HCT116 (cell line): Measurements from ENCODE around the gene HCST. TPM values are rescaled to one million over a fixed set of nuclear protein-coding genes. Genes with fewer than 3 reads are reported as not detected.

Source experiments
- ATAC-seq: fragments of 200-7000 bp; cut with Tn5 transposase; 2 replicates; pipeline ENCODE4 v1.9.1; 2020; ENCODE audit warnings: mild to moderate bottlenecking, moderate library complexity
- BruUV-seq: library from RNA; stranded (reverse); fragments of 400-500 nt; replicated peaks from 2 replicates; lab custom pipeline; 2021; lab: Mats Ljungman, UMichigan
- CTCF ChIA-PET: fragments of 300-600 bp; sonication (Branson Sonifier 250); formaldehyde crosslinking; loops from one replicate; lab custom pipeline; 2021; ENCODE audit warnings: antibody characterized with exemption; lab: Charles Lee
- POLR2A ChIA-PET: fragments of 300-600, 350-600 bp; sonication (Branson Sonifier 250); formaldehyde crosslinking; loops from one replicate; lab custom pipeline; 2021; ENCODE audit warnings: antibody characterized with exemption; lab: Charles Lee
- RAD21 ChIA-PET, 2 experiments: fragments of 300-600 bp; sonication (Branson Sonifier 250); formaldehyde crosslinking; loops; one replicate each; lab custom pipeline; 2023; ENCODE audit warnings: low total read pairs in 2 of 2; ENCODE audit not compliant: uncharacterized antibody in 2 of 2, unreplicated experiment in 2 of 2, low non-redundant PET in 1 of 2; lab: Charles Lee
- DNase-seq: peaks from one replicate; pipeline ENCODE4 v3.0.0-alpha.2; 2010; ENCODE audit warnings: low read depth, low spot score
- H2AFZ ChIP-seq: fragments of 200-600 bp; shearing (Covaris generic), sonication (generic); 2 replicates; pipeline ENCODE4 v1.6.1; 2017; ENCODE audit warnings: low read depth, mixed run types, mixed read lengths, antibody characterized with exemption, low read length; ENCODE audit not compliant: poor library complexity, severe bottlenecking
- H3K27ac ChIP-seq: 2 replicates; pipeline ENCODE4 v1.5.1; 2012; ENCODE audit warnings: low read depth, low read length
- H3K27me3 ChIP-seq: fragments of 200-600 bp; sonication (generic); 2 replicates; pipeline ENCODE4 v1.6.1; 2016; ENCODE audit warnings: mixed run types, low read length, mixed read lengths; ENCODE audit not compliant: insufficient read depth
- H3K36me3 ChIP-seq, 2 experiments: fragments of 200-500 bp in 1 of 2; fragments of 200-600 bp in 1 of 2; sonication (Bioruptor generic) in 1 of 2; sonication (generic) in 1 of 2; 2 replicates each; pipeline versions ENCODE4 v1.5.1 to v1.6.1; 2014 to 2016; ENCODE audit warnings: low read length in 2 of 2, inconsistent platforms in 1 of 2, mixed read lengths in 1 of 2, mixed run types in 1 of 2; ENCODE audit not compliant: insufficient read depth in 2 of 2, control insufficient read depth in 1 of 2
- H3K4me1 ChIP-seq, 2 experiments: fragments of 200-600 bp in 1 of 2; sonication (generic) in 1 of 2; 2 replicates each; pipeline versions ENCODE4 v1.5.1 to v1.6.1; 2012 to 2017; ENCODE audit warnings: low read length in 2 of 2, inconsistent platforms in 1 of 2, mild to moderate bottlenecking in 1 of 2, mixed read lengths in 1 of 2, mixed run types in 1 of 2, moderate library complexity in 1 of 2; ENCODE audit not compliant: insufficient read depth in 2 of 2, control insufficient read depth in 1 of 2
- H3K4me2 ChIP-seq: fragments of 200-600 bp; sonication (generic); 2 replicates; pipeline ENCODE4 v1.6.1; 2017; ENCODE audit warnings: mixed run types, low read length, mixed read lengths
- H3K4me3 ChIP-seq, 2 experiments: fragments of 200-600 bp in 1 of 2; sonication (generic) in 1 of 2; replicated peaks in 1 of 2; 2 replicates each; pipeline ENCODE4 v1.5.1; 2011 to 2016; ENCODE audit warnings: low read length in 2 of 2, control low read depth in 1 of 2, low read depth in 1 of 2, mild to moderate bottlenecking in 1 of 2, mixed read lengths in 1 of 2, mixed run types in 1 of 2
- H3K79me2 ChIP-seq: fragments of 200-600 bp; sonication (generic); 2 replicates; pipeline ENCODE4 v1.6.1; 2017; ENCODE audit warnings: mild to moderate bottlenecking, mixed run types, low read length, moderate library complexity, mixed read lengths; ENCODE audit not compliant: insufficient read depth
- H3K9ac ChIP-seq: fragments of 200-600 bp; sonication (generic); 2 replicates; pipeline ENCODE4 v1.6.1; 2016; ENCODE audit warnings: low read length, mixed read lengths
- H3K9me2 ChIP-seq: fragments of 200-600 bp; sonication (generic), shearing (Covaris generic); 2 replicates; pipeline ENCODE4 v1.6.1; 2017; ENCODE audit warnings: mixed run types, mild to moderate bottlenecking, moderate library complexity; ENCODE audit not compliant: insufficient read depth
- H3K9me3 ChIP-seq, 2 experiments: fragments of 200-500 bp in 1 of 2; fragments of 200-600 bp in 1 of 2; sonication (Bioruptor generic) in 1 of 2; sonication (generic) in 1 of 2; 2 replicates each; pipeline ENCODE4 v1.6.1; 2014 to 2017; ENCODE audit warnings: low read length in 2 of 2, mixed read lengths in 2 of 2, inconsistent platforms in 1 of 2, low read depth in 1 of 2, mild to moderate bottlenecking in 1 of 2, mixed run types in 1 of 2, moderate library complexity in 1 of 2; ENCODE audit not compliant: control insufficient read depth in 1 of 2, insufficient read depth in 1 of 2
- H4K20me1 ChIP-seq: fragments of 200-600 bp; sonication (generic), shearing (Covaris generic); 2 replicates; pipeline ENCODE4 v1.6.1; 2017; ENCODE audit warnings: mixed run types, mild to moderate bottlenecking, moderate library complexity; ENCODE audit not compliant: insufficient read depth
- CEBPB ChIP-seq: IDR thresholded peaks from 2 replicates; pipeline ENCODE4 v1.6.1; 2012; ENCODE audit warnings: low read depth
- ELF1 ChIP-seq: IDR thresholded peaks from 2 replicates; pipeline ENCODE4 v1.6.1; 2012; ENCODE audit warnings: low read depth, borderline replicate concordance
- EZH2phosphoT487 ChIP-seq: fragments of 200-600 bp; IDR thresholded peaks from 2 replicates; pipeline ENCODE4 v1.6.1; 2018; ENCODE audit warnings: antibody characterized with exemption, borderline replicate concordance
- FOSL1 ChIP-seq: IDR thresholded peaks from 2 replicates; pipeline ENCODE4 v1.6.1; 2012; ENCODE audit warnings: low read depth
- JUND ChIP-seq: IDR thresholded peaks from 2 replicates; pipeline ENCODE4 v1.6.1; 2012
- MAX ChIP-seq: IDR thresholded peaks from 2 replicates; pipeline ENCODE4 v1.6.1; 2012
- POLR2A ChIP-seq: IDR thresholded peaks from 2 replicates; pipeline ENCODE4 v1.7.0; 2011; ENCODE audit warnings: borderline replicate concordance; ENCODE audit not compliant: insufficient read depth, insufficient read length; ENCODE audit errors: extremely low read depth
- RAD21 ChIP-seq: IDR thresholded peaks from 2 replicates; pipeline ENCODE4 v1.6.1; 2012; ENCODE audit warnings: low read depth, mild to moderate bottlenecking
- REST ChIP-seq: IDR thresholded peaks from 2 replicates; pipeline ENCODE4 v1.6.1; 2012; ENCODE audit warnings: low read depth
- SP1 ChIP-seq: IDR thresholded peaks from 2 replicates; pipeline ENCODE4 v1.6.1; 2012; ENCODE audit warnings: low read depth
- SRF ChIP-seq: IDR thresholded peaks from 2 replicates; pipeline ENCODE4 v1.6.1; 2012; ENCODE audit warnings: low read depth
- YY1 ChIP-seq: IDR thresholded peaks from 2 replicates; pipeline ENCODE4 v1.6.1; 2011; ENCODE audit warnings: low read length, low read depth, moderate library complexity, mild to moderate bottlenecking; ENCODE audit not compliant: insufficient replicate concordance; ENCODE audit errors: extremely low read depth
- intact Hi-C: fragments of 100-400 bp; cut with micrococcal nuclease; formaldehyde crosslinking; loops from 2 replicates; pipeline ENCODE4 v1.10.0; 2022
- total RNA-seq: library from RNA; stranded (reverse); gene quantifications from one replicate; pipeline ENCODE4 v1.2.1, GENCODE V29; 2021; ENCODE audit not compliant: unreplicated experiment
- TF ChIP-seq, protein P1 (sequence below): IDR thresholded peaks from 2 replicates; pipeline ENCODE4 v1.6.1; 2012
- TF ChIP-seq, protein P2 (sequence below), 3 experiments: fragments of 200-600 bp in 1 of 3; sonication (generic) in 1 of 3; IDR thresholded peaks in 2 of 3; conservative IDR thresholded peaks in 1 of 3; 2 replicates each; pipeline ENCODE4 v1.5.1; 2012 to 2017; ENCODE audit warnings: low read depth in 2 of 3, low read length in 2 of 3, antibody characterized with exemption in 1 of 3, borderline replicate concordance in 1 of 3, control low read depth in 1 of 3, mild to moderate bottlenecking in 1 of 3, mixed read lengths in 1 of 3, mixed run types in 1 of 3, moderate library complexity in 1 of 3; ENCODE audit not compliant: insufficient read depth in 1 of 3

HCST gene
- total RNA-seq, 1 experiment from 2014 or later, result 1.2 TPM

DNA sequence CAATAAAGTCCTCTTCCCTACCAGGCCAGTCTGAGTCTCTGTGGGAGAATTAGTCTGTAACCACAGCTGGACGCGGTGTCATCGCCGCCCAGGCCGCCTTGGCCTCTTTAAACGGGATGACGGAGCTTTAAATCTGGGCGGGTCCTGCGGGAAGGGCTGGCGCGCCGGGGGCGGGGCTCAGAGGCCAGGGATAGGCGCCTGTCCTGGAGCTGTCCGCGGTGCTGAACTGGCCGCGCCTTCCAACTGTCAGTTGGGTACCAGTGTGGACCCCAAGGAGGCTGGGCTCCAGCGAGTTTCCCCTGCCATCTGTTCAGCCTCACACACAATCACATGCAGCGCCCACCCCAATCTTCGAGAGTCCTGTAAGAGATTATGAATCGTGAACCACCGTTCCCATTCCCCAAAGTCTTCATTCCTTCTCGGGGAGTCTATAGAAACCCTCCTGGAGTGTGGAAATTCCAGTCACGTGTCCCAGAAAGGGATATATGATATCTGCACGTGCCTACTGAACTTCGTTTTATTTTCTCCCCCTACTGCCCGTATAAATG, 22.5 kb upstream of the HCST start (continued):
- TF ChIP-seq YY1 (peak; percentile 20), ELF1 (no peak), EZH2phosphoT487 (no peak)

GRCh38 chr19:35882114-35882832, 20.1 kb upstream of the HCST start:
- no TSS peak for BruUV-seq
- no peak overlapping the region for H3K9ac ChIP-seq
- peaks cover 2 to 11% of the 10 kb centered on the region in 2 experiments; a peak in 2 of 4 replicates for H3K4me1 ChIP-seq
- no peak overlapping the region for H2AFZ ChIP-seq
- H3K27ac ChIP-seq, result no peak overlapping the region
- H3K9me2 ChIP-seq, result no peaks in the 10 kb centered on the region
- no peak for ATAC-seq
- TF ChIP-seq MAX (no peak), RAD21 (peak; percentile 86), JUND (no peak), FOSL1 (no peak), CEBPB (0 out of 2 replicates have a peak, but pooled peaks have one; percentile 11), SP1 (no peak), REST (no peak), POLR2A (no peak), SRF (no peak)
- TF ChIP-seq, protein P1, sequence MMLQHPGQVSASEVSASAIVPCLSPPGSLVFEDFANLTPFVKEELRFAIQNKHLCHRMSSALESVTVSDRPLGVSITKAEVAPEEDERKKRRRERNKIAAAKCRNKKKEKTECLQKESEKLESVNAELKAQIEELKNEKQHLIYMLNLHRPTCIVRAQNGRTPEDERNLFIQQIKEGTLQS, result no peak
- TF ChIP-seq, protein P2, sequence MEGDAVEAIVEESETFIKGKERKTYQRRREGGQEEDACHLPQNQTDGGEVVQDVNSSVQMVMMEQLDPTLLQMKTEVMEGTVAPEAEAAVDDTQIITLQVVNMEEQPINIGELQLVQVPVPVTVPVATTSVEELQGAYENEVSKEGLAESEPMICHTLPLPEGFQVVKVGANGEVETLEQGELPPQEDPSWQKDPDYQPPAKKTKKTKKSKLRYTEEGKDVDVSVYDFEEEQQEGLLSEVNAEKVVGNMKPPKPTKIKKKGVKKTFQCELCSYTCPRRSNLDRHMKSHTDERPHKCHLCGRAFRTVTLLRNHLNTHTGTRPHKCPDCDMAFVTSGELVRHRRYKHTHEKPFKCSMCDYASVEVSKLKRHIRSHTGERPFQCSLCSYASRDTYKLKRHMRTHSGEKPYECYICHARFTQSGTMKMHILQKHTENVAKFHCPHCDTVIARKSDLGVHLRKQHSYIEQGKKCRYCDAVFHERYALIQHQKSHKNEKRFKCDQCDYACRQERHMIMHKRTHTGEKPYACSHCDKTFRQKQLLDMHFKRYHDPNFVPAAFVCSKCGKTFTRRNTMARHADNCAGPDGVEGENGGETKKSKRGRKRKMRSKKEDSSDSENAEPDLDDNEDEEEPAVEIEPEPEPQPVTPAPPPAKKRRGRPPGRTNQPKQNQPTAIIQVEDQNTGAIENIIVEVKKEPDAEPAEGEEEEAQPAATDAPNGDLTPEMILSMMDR (IDR thresholded peaks at IDR 0.05 in 2 of 3, conservative IDR thresholded peaks at IDR 0.05 in 1 of 3; ENCODE audit: borderline replicate concordance in 1 of 3, insufficient read depth in 1 of 3, low read depth in 2 of 3, low read length in 2 of 3), result peak; percentile 49 to 85 (median 50); a peak in 5 of 6 replicates
- TF ChIP-seq, all 23 proteins: peak for 3
- Histone ChIP-seq H4K20me1 (no peaks in the 10 kb centered on the region), H3K79me2 (no peaks in the 10 kb centered on the region), H3K27me3 (no peaks in the 10 kb centered on the region), H3K9me3 (no peaks in the 10 kb centered on the region), H3K4me2 (no peak overlapping the region), H3K36me3 (peaks cover 0 to 4% of the 10 kb centered on the region in 2 experiments; a peak in 2 of 4 replicates), H3K4me3 (no peak overlapping the region)
- RAD21 ChIA-PET, result interaction anchor here (1.0 to 2.6 kb wide), 2 partner anchors 49 kb away, joined by 4 to 16 read pairs; no protein-coding TSS in a partner anchor
- POLR2A ChIA-PET, result interaction anchor here (1.1 kb wide), 1 partner anchor 12 kb away, joined by 3 read pairs; no protein-coding TSS in a partner anchor
- DNase-seq, result peak; percentile 67
- CTCF ChIA-PET, result interaction anchor here (0.7 to 3.3 kb wide), 5 partner anchors 12 to 62 kb away, joined by 3 to 29 read pairs (median 3); no protein-coding TSS in a partner anchor
- intact Hi-C loops, result loop anchor here (1.0 to 10.0 kb wide), 5 partner anchors 49 to 289 kb away; partner anchors contain the start of genes THAP8 and WDR62
